Neural progenitor cell (in vitro differentiated cells): ENCODE measurements around the gene RREB1.

Experiments used
- CTCF ChIP-seq: fragments of 200-600 bp; sonication (generic); IDR thresholded peaks from 2 replicates; pipeline ENCODE4 v1.5.1; 2017; ENCODE audit warnings: antibody characterized with exemption, mild to moderate bottlenecking
- EZH2phosphoT487 ChIP-seq: fragments of 200-600 bp; sonication (generic); IDR thresholded peaks from 2 replicates; pipeline ENCODE4 v1.6.1; 2017; ENCODE audit warnings: antibody characterized with exemption

GRCh38 chr6:7156643-7157278, 49.0 kb downstream of the RREB1 start:
- no peak for TF ChIP-seq EZH2phosphoT487
- TF ChIP-seq CTCF: no peak
